ENCODE data around the gene ISOC1.

Gene ISOC1

DNA sequence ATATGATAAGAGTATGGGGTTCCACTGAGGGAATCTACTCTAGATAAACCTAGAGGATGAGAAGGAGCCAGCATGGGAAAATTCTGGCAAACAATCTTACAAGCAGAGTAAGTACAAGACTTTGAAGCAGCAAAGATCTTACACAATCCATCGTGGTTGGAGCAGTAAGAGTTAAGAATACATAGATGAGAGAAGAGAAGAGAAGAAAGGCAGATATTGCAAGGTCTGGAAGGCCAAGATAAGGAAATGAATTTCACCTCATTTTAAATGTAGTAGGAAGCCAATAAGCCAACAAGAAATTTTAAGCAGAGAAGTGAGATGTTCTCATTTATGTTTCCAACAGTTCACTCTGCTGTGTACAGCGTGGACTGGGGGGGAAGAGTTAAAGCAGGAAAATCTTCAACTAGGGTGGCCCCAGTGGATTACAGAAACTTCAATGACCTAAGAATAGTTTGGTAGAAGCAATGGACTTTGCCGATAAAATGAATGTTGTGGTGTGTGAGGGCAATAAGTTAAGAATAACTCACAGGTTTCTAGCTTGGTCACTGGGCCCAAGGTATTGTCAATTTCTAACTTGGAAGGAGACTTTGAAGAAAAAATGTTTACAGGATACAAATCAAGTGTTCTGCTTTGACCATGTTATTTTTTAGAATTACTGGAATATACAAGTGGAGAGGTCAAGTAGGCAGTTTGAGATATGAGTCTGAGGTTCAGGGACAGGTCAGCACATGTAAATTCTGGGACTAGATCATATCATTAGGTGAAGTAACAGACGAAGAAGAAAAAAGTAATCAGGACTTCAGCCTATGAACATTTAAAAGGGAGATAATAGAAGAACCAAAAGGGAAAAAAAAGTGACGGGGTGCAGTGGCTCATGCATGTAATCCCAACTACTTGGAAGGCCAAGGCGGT, 12.1 kb upstream of the ISOC1 start (continued):
- TF ChIP-seq, protein P1, sequence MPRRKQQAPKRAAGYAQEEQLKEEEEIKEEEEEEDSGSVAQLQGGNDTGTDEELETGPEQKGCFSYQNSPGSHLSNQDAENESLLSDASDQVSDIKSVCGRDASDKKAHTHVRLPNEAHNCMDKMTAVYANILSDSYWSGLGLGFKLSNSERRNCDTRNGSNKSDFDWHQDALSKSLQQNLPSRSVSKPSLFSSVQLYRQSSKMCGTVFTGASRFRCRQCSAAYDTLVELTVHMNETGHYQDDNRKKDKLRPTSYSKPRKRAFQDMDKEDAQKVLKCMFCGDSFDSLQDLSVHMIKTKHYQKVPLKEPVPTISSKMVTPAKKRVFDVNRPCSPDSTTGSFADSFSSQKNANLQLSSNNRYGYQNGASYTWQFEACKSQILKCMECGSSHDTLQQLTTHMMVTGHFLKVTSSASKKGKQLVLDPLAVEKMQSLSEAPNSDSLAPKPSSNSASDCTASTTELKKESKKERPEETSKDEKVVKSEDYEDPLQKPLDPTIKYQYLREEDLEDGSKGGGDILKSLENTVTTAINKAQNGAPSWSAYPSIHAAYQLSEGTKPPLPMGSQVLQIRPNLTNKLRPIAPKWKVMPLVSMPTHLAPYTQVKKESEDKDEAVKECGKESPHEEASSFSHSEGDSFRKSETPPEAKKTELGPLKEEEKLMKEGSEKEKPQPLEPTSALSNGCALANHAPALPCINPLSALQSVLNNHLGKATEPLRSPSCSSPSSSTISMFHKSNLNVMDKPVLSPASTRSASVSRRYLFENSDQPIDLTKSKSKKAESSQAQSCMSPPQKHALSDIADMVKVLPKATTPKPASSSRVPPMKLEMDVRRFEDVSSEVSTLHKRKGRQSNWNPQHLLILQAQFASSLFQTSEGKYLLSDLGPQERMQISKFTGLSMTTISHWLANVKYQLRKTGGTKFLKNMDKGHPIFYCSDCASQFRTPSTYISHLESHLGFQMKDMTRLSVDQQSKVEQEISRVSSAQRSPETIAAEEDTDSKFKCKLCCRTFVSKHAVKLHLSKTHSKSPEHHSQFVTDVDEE (CRISPR knock-in tag; IDR thresholded peaks at IDR 0.05): no peak

- ATAC-seq: peak; percentile 53
- TF ChIP-seq RARB (CRISPR knock-in tag; IDR thresholded peaks at IDR 0.05): no peak
- 0 out of 2 replicates have a peak, but pooled peaks have one; percentile 15 for TF ChIP-seq ZFP3 (CRISPR knock-in tag; IDR thresholded peaks at IDR 0.05)
These were observed 663 bp downstream of the ISOC1 start for GRCh38 chr5:129094924-129095899.

GRCh38 chr5:129096382-129096991, 1.9 kb downstream of the ISOC1 start:
- ATAC-seq: no peak
- no peak for TF ChIP-seq ZC3H10 (CRISPR knock-in tag; IDR thresholded peaks at IDR 0.05)
- TF ChIP-seq, protein P2, sequence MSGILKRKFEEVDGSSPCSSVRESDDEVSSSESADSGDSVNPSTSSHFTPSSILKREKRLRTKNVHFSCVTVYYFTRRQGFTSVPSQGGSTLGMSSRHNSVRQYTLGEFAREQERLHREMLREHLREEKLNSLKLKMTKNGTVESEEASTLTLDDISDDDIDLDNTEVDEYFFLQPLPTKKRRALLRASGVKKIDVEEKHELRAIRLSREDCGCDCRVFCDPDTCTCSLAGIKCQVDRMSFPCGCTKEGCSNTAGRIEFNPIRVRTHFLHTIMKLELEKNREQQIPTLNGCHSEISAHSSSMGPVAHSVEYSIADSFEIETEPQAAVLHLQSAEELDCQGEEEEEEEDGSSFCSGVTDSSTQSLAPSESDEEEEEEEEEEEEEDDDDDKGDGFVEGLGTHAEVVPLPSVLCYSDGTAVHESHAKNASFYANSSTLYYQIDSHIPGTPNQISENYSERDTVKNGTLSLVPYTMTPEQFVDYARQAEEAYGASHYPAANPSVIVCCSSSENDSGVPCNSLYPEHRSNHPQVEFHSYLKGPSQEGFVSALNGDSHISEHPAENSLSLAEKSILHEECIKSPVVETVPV (CRISPR knock-in tag; IDR thresholded peaks at IDR 0.05): no peak

GRCh38 chr5:129097498-129098296, 3.1 kb downstream of the ISOC1 start:
- TF ChIP-seq, protein P2 (CRISPR knock-in tag; IDR thresholded peaks at IDR 0.05): no peak
- TF ChIP-seq ARNTL (CRISPR knock-in tag; IDR thresholded peaks at IDR 0.05; ENCODE audit: borderline replicate concordance, low read depth) (no peak), ZFP30 (CRISPR knock-in tag; IDR thresholded peaks at IDR 0.05) (no peak), OSR1 (CRISPR knock-in tag; IDR thresholded peaks at IDR 0.05) (no peak), ISL1 (CRISPR knock-in tag; IDR thresholded peaks at IDR 0.05) (no peak), BACH2 (CRISPR knock-in tag; IDR thresholded peaks at IDR 0.05; ENCODE audit: borderline replicate concordance) (no peak), SNAI2 (CRISPR knock-in tag; IDR thresholded peaks at IDR 0.05) (no peak)
- TF ChIP-seq, protein P1 (CRISPR knock-in tag; IDR thresholded peaks at IDR 0.05): no peak
- TF ChIP-seq, protein P3, sequence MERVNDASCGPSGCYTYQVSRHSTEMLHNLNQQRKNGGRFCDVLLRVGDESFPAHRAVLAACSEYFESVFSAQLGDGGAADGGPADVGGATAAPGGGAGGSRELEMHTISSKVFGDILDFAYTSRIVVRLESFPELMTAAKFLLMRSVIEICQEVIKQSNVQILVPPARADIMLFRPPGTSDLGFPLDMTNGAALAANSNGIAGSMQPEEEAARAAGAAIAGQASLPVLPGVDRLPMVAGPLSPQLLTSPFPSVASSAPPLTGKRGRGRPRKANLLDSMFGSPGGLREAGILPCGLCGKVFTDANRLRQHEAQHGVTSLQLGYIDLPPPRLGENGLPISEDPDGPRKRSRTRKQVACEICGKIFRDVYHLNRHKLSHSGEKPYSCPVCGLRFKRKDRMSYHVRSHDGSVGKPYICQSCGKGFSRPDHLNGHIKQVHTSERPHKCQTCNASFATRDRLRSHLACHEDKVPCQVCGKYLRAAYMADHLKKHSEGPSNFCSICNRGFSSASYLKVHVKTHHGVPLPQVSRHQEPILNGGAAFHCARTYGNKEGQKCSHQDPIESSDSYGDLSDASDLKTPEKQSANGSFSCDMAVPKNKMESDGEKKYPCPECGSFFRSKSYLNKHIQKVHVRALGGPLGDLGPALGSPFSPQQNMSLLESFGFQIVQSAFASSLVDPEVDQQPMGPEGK (CRISPR knock-in tag; IDR thresholded peaks at IDR 0.05; ENCODE audit: borderline replicate concordance): no peak
- ATAC-seq: no peak
